DMS53 treated with DMSO at 0.1 percent for 48 hours (cell line): ENCODE results near the gene UBALD2.
A peak's percentile ranks its signal among the peaks of the same experiment; 100 is the strongest.
"Not testable (repeated sequence)": the region's sequence is repeated elsewhere in the genome, so short reads cannot be mapped to it uniquely, and the experiment has no call there.

Experiments used
- DNase-seq: peaks from one replicate; lab custom pipeline; 2025; ENCODE audit not compliant: unreplicated experiment; lab: John Stamatoyannopoulos, UW

The UBALD2 gene

DNA sequence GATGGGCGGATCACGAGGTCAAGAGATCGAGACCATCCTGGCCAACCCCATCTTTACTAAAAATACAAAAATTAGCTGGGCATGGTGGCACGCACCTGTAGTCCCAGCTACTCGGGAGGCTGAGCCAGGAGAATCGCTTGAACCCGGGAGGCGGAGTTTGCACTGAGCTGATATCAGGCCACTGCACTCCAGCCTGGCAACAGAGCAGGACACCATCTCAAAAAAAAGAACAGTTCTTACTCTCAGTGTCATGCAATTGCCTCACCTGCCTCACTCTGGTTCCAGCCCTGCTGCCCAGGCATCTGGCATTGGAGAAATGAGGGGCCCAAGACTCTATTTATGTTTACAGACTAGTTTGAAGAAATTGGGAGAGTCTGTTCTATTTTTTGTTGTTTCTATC, 20.4 kb upstream of the UBALD2 start:
- not testable (repeated sequence) for DNase-seq

DNA sequence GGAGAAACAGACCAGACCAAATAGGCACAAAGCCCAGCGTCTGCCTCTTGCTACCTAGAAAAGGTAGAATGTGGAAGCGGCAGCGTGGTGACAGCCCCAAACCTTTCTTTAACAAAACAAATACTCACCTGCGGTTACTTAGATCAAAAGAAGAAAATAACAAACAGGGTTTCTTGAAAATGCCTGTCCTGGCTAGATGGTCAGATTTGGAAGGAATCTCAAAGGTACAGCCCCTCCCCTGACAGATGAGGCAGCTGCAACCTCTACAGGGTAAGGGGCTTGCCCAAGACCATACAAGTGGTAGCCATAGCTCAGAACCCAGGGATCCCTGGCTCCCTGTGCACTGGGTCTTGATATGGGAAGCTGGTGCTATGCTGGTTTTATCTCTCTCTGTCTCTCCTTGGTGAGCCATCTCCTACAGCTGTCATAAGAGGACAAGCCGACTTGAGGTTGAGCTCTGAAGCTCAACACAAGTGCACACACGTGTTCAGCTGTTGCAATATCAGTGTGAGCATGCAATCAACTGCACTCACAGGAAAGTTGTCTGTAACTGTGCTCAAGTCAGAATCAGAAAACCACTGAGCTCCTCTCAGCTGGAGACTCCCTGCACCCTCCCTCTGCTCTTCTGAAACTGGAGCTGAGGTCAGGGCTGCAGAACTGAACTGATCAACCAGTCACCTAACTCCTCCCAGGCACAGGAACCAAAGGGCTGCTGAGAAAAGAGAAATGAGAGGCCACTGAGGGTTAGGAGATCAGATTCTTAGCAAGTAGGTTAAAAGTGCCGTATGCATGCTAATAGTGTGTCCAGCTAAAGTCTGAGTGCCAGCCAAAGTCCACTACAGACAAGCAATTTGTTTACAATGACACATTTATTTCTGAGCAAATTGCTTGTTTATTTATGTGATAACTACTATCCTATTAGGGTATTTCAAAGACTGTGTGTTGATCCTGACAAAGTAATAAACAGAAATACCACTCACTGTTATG, 18.8 kb upstream of the UBALD2 start:
- no peak for DNase-seq

- DNase-seq = no peak
These were observed 17.8 kb upstream of the UBALD2 start for GRCh38 chr17:76247304-76247703.

GRCh38 chr17:76248013-76248782, 16.9 kb upstream of the UBALD2 start:
- no peak for DNase-seq

- DNase-seq = no peak
These were observed 15.0 kb upstream of the UBALD2 start for GRCh38 chr17:76250141-76250540.

DNA sequence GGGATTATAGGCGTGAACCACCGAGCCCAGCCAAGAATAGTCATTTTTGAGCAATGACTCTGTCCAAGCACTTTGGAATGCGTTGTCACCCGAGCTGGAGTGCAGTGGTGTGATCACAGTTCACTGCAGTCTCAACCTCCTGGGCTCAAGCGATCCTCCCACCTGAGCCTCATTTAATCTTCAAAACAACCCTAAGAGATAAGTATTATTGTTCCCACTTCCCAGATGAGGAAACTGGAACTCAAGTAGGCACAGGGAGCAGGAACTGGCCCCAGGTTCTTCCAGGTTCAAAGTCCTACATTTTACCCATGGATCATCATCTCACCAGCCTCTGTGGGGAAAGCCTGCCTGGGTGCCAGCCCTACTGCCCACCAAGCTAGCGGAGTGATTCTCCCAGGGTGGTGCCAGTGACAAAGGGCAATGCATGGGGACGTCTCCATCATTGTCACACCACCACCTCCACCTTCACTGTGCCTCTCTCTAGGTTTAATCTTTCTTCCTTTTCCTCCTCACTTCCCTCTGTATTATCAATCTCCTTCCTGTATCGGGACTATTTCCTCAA, 13.6 kb upstream of the UBALD2 start:
- no peak for DNase-seq

GRCh38 chr17:76252040-76252954, 12.9 kb upstream of the UBALD2 start:
- DNase-seq = no peak

DNA sequence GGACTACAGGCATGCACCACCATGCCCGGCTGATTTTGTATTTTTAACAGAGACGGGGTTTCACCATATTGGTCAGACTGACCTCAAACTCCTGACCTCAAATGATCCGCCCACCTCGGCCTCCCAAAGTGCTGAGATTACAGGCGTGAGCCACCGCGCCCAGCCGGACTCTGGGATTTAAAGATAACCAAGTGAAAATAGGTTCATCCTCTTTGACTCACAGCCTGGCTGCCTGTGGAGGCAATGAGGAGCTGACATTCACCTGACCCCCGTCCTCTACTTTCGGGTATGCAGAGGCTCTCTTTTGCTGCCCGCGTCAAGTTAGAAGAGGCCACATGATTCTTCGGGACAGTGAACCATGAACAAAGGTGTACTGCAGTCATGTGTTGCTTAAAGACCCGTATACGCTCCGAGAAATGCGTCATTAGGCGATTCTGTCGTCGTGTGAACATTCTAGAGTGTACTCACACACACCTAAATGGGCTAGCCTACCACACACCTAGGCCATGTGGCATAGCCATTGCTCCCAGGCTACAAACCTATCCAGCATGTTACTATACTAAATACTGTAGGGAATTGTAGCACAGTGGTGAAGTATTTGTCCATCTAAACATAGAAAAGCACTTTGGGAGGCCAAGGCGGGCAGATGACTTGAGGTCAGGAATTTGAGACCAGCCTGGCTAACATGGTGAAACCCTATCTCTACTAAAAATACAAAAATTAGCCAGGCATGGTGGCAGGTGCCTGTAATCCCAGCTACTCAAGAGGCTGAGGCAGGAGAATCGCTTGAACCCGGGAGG, 12.0 kb upstream of the UBALD2 start:
- DNase-seq = not testable (repeated sequence)

DNA sequence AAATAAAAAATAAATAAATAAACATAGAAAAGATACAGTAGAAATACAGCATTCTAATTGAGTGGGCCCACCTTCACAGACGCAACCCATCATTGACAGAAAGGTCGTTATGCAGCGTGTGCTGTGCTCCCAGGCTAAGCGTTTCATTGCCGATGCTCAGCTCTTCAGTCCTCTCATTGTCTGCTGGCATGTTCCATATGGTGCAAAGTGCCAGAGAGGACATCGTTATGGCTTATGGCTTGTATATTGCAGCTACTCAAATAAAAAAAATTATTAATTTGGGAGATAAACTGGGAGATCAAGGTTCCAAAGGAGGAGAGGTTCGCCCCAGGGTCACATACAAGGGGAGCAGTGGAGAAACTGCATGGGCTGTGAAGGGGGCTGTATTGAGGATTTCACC, 11.3 kb upstream of the UBALD2 start:
- DNase-seq = no peak

GRCh38 chr17:76254275-76254674, 10.9 kb upstream of the UBALD2 start:
- no peak for DNase-seq

GRCh38 chr17:76255801-76256429, 9.2 kb upstream of the UBALD2 start:
- no peak for DNase-seq

GRCh38 chr17:76256430-76257050, 8.6 kb upstream of the UBALD2 start:
- DNase-seq = not testable (repeated sequence)

GRCh38 chr17:76260220-76260619, 4.9 kb upstream of the UBALD2 start:
- no peak for DNase-seq

DNA sequence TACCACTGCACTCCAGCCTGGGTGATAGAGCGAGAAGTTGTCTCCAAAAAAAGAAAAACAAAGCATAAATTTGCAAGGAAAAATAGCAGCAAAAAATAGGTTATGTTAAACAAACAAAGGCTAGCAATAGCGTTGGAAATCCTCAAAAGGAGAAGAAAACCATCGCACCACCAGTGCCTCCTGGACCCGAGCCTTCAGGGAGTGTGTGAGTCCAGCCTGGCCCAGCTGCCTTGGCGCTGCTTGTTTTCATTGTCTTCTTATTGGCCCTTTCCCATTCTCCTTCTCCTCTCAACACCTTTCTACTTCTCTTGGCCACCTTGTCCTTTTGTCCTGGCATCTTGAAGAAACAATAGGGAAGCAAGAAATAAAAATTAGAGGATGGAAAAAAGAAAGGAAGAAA, 4.5 kb upstream of the UBALD2 start:
- DNase-seq = no peak

- DNase-seq = peak; percentile 67
These were observed 3.5 kb upstream of the UBALD2 start for GRCh38 chr17:76261421-76262215.

DNA sequence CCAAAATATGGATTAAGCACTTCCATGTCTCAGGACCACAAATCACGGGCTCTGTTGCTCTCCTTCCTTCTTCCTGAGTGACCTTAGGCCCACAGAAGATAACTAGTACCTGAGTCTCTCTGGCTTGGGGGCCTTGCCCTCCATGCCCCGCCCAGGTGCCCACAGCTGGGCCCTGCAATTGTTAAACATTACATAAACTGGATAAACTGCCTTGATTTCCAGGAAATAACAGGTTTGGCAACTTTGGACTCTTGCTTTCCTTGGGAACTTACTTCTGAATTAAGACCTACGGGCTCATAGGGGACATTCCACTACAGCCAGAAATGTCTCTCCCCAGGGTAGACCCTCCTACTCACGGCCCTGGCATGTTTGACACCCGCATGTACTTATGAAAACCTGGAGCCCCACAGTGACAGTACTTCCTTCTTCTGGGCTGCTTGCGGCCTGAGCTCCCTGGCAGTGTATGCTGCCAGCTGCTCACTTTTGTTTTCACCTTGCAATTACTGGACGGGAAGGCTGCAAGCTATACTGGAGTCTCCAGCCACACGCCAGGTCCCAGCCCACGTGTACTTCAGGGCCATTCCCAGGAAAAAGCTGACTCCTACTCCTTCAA, 2.3 kb upstream of the UBALD2 start:
- DNase-seq = peak; percentile 85

GRCh38 chr17:76263896-76264295, 1.3 kb upstream of the UBALD2 start:
- no peak for DNase-seq

- no peak for DNase-seq
These were observed 758 bp upstream of the UBALD2 start for GRCh38 chr17:76264425-76264754.
